Activated effector memory CD4-positive, alpha-beta T cell treated with Interleukin-2 at 50 U/mL for 16 hours (primary cell): ENCODE data around the gene C16orf86.

ENCODE experiments used
- DNase-seq: peaks from one replicate; pipeline ENCODE4 v3.0.0-alpha.2; 2020

Gene C16orf86

GRCh38 chr16:67653789-67654402 is 12.7 kb upstream of the C16orf86 start:
- DNase-seq, result no peak

- no peak for DNase-seq
These were observed 12.2 kb upstream of the C16orf86 start for GRCh38 chr16:67654403-67654911.

GRCh38 chr16:67655363-67655762 is 11.3 kb upstream of the C16orf86 start:
- no peak for DNase-seq

- no peak for DNase-seq
These were observed 10.1 kb upstream of the C16orf86 start for GRCh38 chr16:67656344-67657016.

- no peak for DNase-seq
These were observed 9.5 kb upstream of the C16orf86 start for GRCh38 chr16:67657017-67657608.

GRCh38 chr16:67657751-67658518 is 8.7 kb upstream of the C16orf86 start:
- DNase-seq, result no peak

- DNase-seq, result no peak
These were observed 7.6 kb upstream of the C16orf86 start for GRCh38 chr16:67658849-67659674.

GRCh38 chr16:67659675-67660563 is 6.7 kb upstream of the C16orf86 start, which contains the start of gene ACD:
Gene ACD, minus strand, starts transcription at chr16:67660260. Its CDS starts 40 bp downstream, at chr16:67660220.
- peak; percentile 91 for DNase-seq

GRCh38 chr16:67660564-67661028 is 6.0 kb upstream of the C16orf86 start, which contains the start of gene PARD6A:
Gene PARD6A, plus strand, starts transcription at chr16:67660960. Its CDS starts 79 bp downstream, at chr16:67661039.
- DNase-seq, result peak; percentile 92

- DNase-seq, result no peak
These were observed 5.4 kb upstream of the C16orf86 start for GRCh38 chr16:67661101-67661761.

GRCh38 chr16:67661886-67662652 is 4.5 kb upstream of the C16orf86 start:
- DNase-seq, result no peak

- no peak for DNase-seq
These were observed 4.0 kb upstream of the C16orf86 start for GRCh38 chr16:67662653-67663010.

GRCh38 chr16:67663151-67663876 is 3.3 kb upstream of the C16orf86 start:
- DNase-seq, result no peak

- no peak for DNase-seq
These were observed 2.8 kb upstream of the C16orf86 start for GRCh38 chr16:67663877-67664222.

GRCh38 chr16:67664258-67664657 is 2.4 kb upstream of the C16orf86 start:
- DNase-seq, result no peak

GRCh38 chr16:67664871-67665270 is 1.7 kb upstream of the C16orf86 start:
- DNase-seq, result no peak

- no peak for DNase-seq
These were observed 1.0 kb upstream of the C16orf86 start for GRCh38 chr16:67665598-67665997.

- DNase-seq, result no peak
These were observed 522 bp upstream of the C16orf86 start for GRCh38 chr16:67666032-67666551.

GRCh38 chr16:67667453-67667816 is 821 bp downstream of the C16orf86 start:
- no peak for DNase-seq
